DND-41 (cell line): ENCODE data around the gene P2RX4.

Source experiments
- ATAC-seq: fragments of 200-7000 bp; cut with Tn5 transposase; 3 replicates; pipeline ENCODE4 v1.9.1; 2021; ENCODE audit warnings: low read depth; ENCODE audit not compliant: insufficient read depth
- DNase-seq: peaks from one replicate; pipeline ENCODE4 v3.0.0-alpha.2; 2020
- H2AFZ ChIP-seq: 2 replicates; pipeline ENCODE4 v1.6.0; 2012; ENCODE audit warnings: low read depth, low read length
- H3K27ac ChIP-seq: 2 replicates; pipeline ENCODE4 v1.5.1; 2012; ENCODE audit warnings: low read length, inconsistent platforms
- H3K27me3 ChIP-seq: fragments of 200-600 bp; sonication (generic); 2 replicates; pipeline ENCODE4 v1.6.0; 2012; ENCODE audit warnings: low read length, mild to moderate bottlenecking, inconsistent platforms; ENCODE audit not compliant: insufficient read depth, poor library complexity
- H3K36me3 ChIP-seq: 2 replicates; pipeline ENCODE4 v1.5.1; 2012; ENCODE audit warnings: low read length, inconsistent platforms; ENCODE audit not compliant: insufficient read depth
- H3K4me1 ChIP-seq: 2 replicates; pipeline ENCODE4 v1.5.1; 2012; ENCODE audit warnings: mild to moderate bottlenecking, low read length; ENCODE audit not compliant: insufficient read depth
- H3K4me2 ChIP-seq: 2 replicates; pipeline ENCODE4 v1.6.0; 2012; ENCODE audit warnings: mild to moderate bottlenecking, moderate library complexity, low read length, inconsistent platforms; ENCODE audit not compliant: insufficient read depth
- H3K4me3 ChIP-seq, 2 experiments: fragments of 200-600 bp in 1 of 2; shearing (Covaris generic) in 1 of 2; 2 replicates each; pipeline ENCODE4 v1.5.1; 2012 to 2016; ENCODE audit warnings: inconsistent platforms in 2 of 2, low read length in 2 of 2, mild to moderate bottlenecking in 2 of 2, low read depth in 1 of 2, moderate library complexity in 1 of 2
- H3K79me2 ChIP-seq: 2 replicates; pipeline ENCODE4 v1.6.0; 2012; ENCODE audit warnings: low read length, inconsistent platforms; ENCODE audit not compliant: insufficient read depth
- H3K9ac ChIP-seq: 2 replicates; pipeline ENCODE4 v1.6.0; 2012; ENCODE audit warnings: low read depth, mild to moderate bottlenecking, inconsistent platforms, low read length, moderate library complexity
- H3K9me3 ChIP-seq: 2 replicates; pipeline ENCODE4 v1.5.1; 2012; ENCODE audit warnings: low read length, moderate library complexity, mild to moderate bottlenecking, inconsistent platforms; ENCODE audit not compliant: insufficient read depth, severe bottlenecking
- H4K20me1 ChIP-seq: 2 replicates; pipeline ENCODE4 v1.6.0; 2012; ENCODE audit warnings: low read length; ENCODE audit not compliant: insufficient read depth
- CTCF ChIP-seq: IDR thresholded peaks from 2 replicates; pipeline ENCODE4 v1.5.1; 2012; ENCODE audit warnings: borderline replicate concordance, low read length, moderate library complexity, mild to moderate bottlenecking; ENCODE audit not compliant: poor library complexity, severe bottlenecking; ENCODE audit errors: extremely low read depth
- EZH2 ChIP-seq: IDR thresholded peaks from 3 replicates; pipeline ENCODE4 v1.6.1; 2012; ENCODE audit warnings: borderline replicate concordance, low read depth, mild to moderate bottlenecking, moderate library complexity, low read length, inconsistent platforms; ENCODE audit not compliant: severe bottlenecking

The P2RX4 gene

GRCh38 chr12:121232977-121233627 is 23.2 kb downstream of the P2RX4 start:
- no peak for DNase-seq
- H2AFZ ChIP-seq = no peak overlapping the region
- no peak overlapping the region for H3K4me2 ChIP-seq
- H3K4me3 ChIP-seq = no peak overlapping the region
- no peak for ATAC-seq
- no peak overlapping the region for H3K27ac ChIP-seq
- no peaks in the 10 kb centered on the region for H3K79me2 ChIP-seq
- no peaks in the 10 kb centered on the region for H3K4me1 ChIP-seq
- H3K27me3 ChIP-seq = no peaks in the 10 kb centered on the region
- no peak overlapping the region for H3K9ac ChIP-seq
- peaks cover 45% of the 10 kb centered on the region for H3K36me3 ChIP-seq
- no peaks in the 10 kb centered on the region for H4K20me1 ChIP-seq
- no peaks in the 10 kb centered on the region for H3K9me3 ChIP-seq
- no peak for TF ChIP-seq EZH2
- TF ChIP-seq CTCF = no peak

- H3K4me3 ChIP-seq = no peak overlapping the region
- no peak for DNase-seq
- ATAC-seq = no peak
- H3K9ac ChIP-seq = no peak overlapping the region
- H3K4me2 ChIP-seq = no peak overlapping the region
- no peaks in the 10 kb centered on the region for H3K27me3 ChIP-seq
- peaks cover 47% of the 10 kb centered on the region for H3K36me3 ChIP-seq
- H4K20me1 ChIP-seq = no peaks in the 10 kb centered on the region
- H3K9me3 ChIP-seq = no peaks in the 10 kb centered on the region
- no peaks in the 10 kb centered on the region for H3K4me1 ChIP-seq
- no peak overlapping the region for H2AFZ ChIP-seq
- TF ChIP-seq CTCF (no peak), EZH2 (no peak)
- no peak overlapping the region for H3K27ac ChIP-seq
- H3K79me2 ChIP-seq = no peaks in the 10 kb centered on the region
These were observed 23.7 kb downstream of the P2RX4 start for GRCh38 chr12:121233628-121234020.

- Histone ChIP-seq H3K27me3 (no peaks in the 10 kb centered on the region), H2AFZ (no peak overlapping the region), H3K9ac (no peak overlapping the region), H3K4me1 (no peaks in the 10 kb centered on the region), H3K79me2 (no peaks in the 10 kb centered on the region), H3K4me2 (no peak overlapping the region), H3K27ac (no peak overlapping the region), H4K20me1 (no peaks in the 10 kb centered on the region), H3K9me3 (no peaks in the 10 kb centered on the region), H3K36me3 (peaks cover 58% of the 10 kb centered on the region), H3K4me3 (no peak overlapping the region)
- DNase-seq (no peak), ATAC-seq (no peak)
- no peak for TF ChIP-seq EZH2
- no peak for TF ChIP-seq CTCF
These were observed 26.8 kb downstream of the P2RX4 start for GRCh38 chr12:121236776-121237175.
